HL-60 (cell line): ENCODE measurements around the gene PRRG1.

ENCODE experiments used
- DNase-seq, 2 experiments: peaks; one replicate each; pipeline ENCODE4 v3.0.0-alpha.2; 2010 to 2020; ENCODE audit warnings: low read depth in 1 of 2, low spot score in 1 of 2
- H3K27ac ChIP-seq: fragments of 250-450 bp; sonication (Bioruptor Pico); replicated peaks from 2 replicates; pipeline ENCODE4 v1.5.1; 2020; ENCODE audit warnings: mild to moderate bottlenecking, moderate library complexity
- H3K27me3 ChIP-seq: fragments of 250-450 bp; sonication (Bioruptor Pico); 2 replicates; pipeline ENCODE4 v1.5.1; 2021; ENCODE audit warnings: mild to moderate bottlenecking, moderate library complexity; ENCODE audit not compliant: insufficient read depth, poor library complexity, severe bottlenecking
- H3K4me3 ChIP-seq: replicated peaks from 2 replicates; pipeline ENCODE4 v1.5.1; 2011; ENCODE audit warnings: mild to moderate bottlenecking, control low read depth, low read length; ENCODE audit not compliant: insufficient read depth
- GABPA ChIP-seq: IDR thresholded peaks from 2 replicates; pipeline ENCODE4 v1.6.1; 2012; ENCODE audit warnings: low read depth
- POLR2AphosphoS5 ChIP-seq: IDR thresholded peaks from 2 replicates; pipeline ENCODE4 v1.6.1; 2012; ENCODE audit warnings: low read depth
- REST ChIP-seq: IDR thresholded peaks from 2 replicates; pipeline ENCODE4 v1.6.1; 2012; ENCODE audit warnings: low read depth; ENCODE audit not compliant: insufficient replicate concordance
- SPI1 ChIP-seq: IDR thresholded peaks from 2 replicates; pipeline ENCODE4 v1.6.1; 2012; ENCODE audit warnings: low read depth, mild to moderate bottlenecking, borderline replicate concordance
- TF ChIP-seq, protein P1 (sequence below): IDR thresholded peaks from one replicate; pipeline ENCODE4 v1.5.1; 2011; ENCODE audit warnings: low read length, control low read depth, inconsistent platforms; ENCODE audit not compliant: insufficient read depth

The PRRG1 gene

GRCh38 chrX:37371578-37371991 is 22.4 kb downstream of the PRRG1 start:
- Histone ChIP-seq H3K27ac (no peak overlapping the region), H3K4me3 (no peak overlapping the region), H3K27me3 (no peaks in the 10 kb centered on the region)
- no peak for DNase-seq
- TF ChIP-seq SPI1 (no peak), GABPA (no peak), REST (no peak), POLR2AphosphoS5 (no peak)
- TF ChIP-seq, protein P1, sequence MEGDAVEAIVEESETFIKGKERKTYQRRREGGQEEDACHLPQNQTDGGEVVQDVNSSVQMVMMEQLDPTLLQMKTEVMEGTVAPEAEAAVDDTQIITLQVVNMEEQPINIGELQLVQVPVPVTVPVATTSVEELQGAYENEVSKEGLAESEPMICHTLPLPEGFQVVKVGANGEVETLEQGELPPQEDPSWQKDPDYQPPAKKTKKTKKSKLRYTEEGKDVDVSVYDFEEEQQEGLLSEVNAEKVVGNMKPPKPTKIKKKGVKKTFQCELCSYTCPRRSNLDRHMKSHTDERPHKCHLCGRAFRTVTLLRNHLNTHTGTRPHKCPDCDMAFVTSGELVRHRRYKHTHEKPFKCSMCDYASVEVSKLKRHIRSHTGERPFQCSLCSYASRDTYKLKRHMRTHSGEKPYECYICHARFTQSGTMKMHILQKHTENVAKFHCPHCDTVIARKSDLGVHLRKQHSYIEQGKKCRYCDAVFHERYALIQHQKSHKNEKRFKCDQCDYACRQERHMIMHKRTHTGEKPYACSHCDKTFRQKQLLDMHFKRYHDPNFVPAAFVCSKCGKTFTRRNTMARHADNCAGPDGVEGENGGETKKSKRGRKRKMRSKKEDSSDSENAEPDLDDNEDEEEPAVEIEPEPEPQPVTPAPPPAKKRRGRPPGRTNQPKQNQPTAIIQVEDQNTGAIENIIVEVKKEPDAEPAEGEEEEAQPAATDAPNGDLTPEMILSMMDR = no peak

- TF ChIP-seq SPI1 (no peak), REST (no peak), POLR2AphosphoS5 (no peak), GABPA (no peak)
- TF ChIP-seq, protein P1 = no peak
- no peak for DNase-seq
- no peak overlapping the region for H3K27ac ChIP-seq
- H3K27me3 ChIP-seq = peaks cover 3% of the 10 kb centered on the region
- no peak overlapping the region for H3K4me3 ChIP-seq
Measured at GRCh38 chrX:37378404-37378803, 29.2 kb downstream of the PRRG1 start.

GRCh38 chrX:37378830-37379229 is 29.7 kb downstream of the PRRG1 start:
- peaks cover 3% of the 10 kb centered on the region for H3K27me3 ChIP-seq
- no peak overlapping the region for H3K4me3 ChIP-seq
- DNase-seq = no peak
- TF ChIP-seq GABPA = no peak
- no peak for TF ChIP-seq SPI1
- TF ChIP-seq, protein P1 = no peak
- TF ChIP-seq POLR2AphosphoS5 = no peak
- no peak for TF ChIP-seq REST
- no peak overlapping the region for H3K27ac ChIP-seq
